Trophoblast cell (in vitro differentiated cells and primary cell): Measurements from ENCODE around the gene KRT7.
A peak's percentile ranks its signal among the peaks of the same experiment; 100 is the strongest.

Experiments used
- DNase-seq, 2 donors: peaks; one replicate each; pipeline ENCODE4 v3.0.0-alpha.2; 2016
- H2AFZ ChIP-seq: 2 replicates; pipeline ENCODE4 v1.6.1; 2013; ENCODE audit warnings: low read length, moderate library complexity, mild to moderate bottlenecking; ENCODE audit not compliant: insufficient read depth, poor library complexity
- H2AK5ac ChIP-seq: 2 replicates; pipeline ENCODE4 v1.6.1; 2013; ENCODE audit warnings: mild to moderate bottlenecking, low read length
- H2BK120ac ChIP-seq: 2 replicates; pipeline ENCODE4 v1.6.1; 2013; ENCODE audit warnings: low read length, mild to moderate bottlenecking, moderate library complexity; ENCODE audit not compliant: insufficient read depth, poor library complexity
- H2BK12ac ChIP-seq: 2 replicates; pipeline ENCODE4 v1.6.1; 2013; ENCODE audit warnings: mild to moderate bottlenecking, low read length, moderate library complexity
- H2BK5ac ChIP-seq: 2 replicates; pipeline ENCODE4 v1.6.1; 2013; ENCODE audit warnings: low read length, low read depth, moderate library complexity, mild to moderate bottlenecking; ENCODE audit not compliant: poor library complexity
- H3K14ac ChIP-seq: 2 replicates; pipeline ENCODE4 v1.6.1; 2013; ENCODE audit warnings: mild to moderate bottlenecking, low read length
- H3K18ac ChIP-seq: 2 replicates; pipeline ENCODE4 v1.6.1; 2013; ENCODE audit warnings: mild to moderate bottlenecking, low read length
- H3K23ac ChIP-seq: 2 replicates; pipeline ENCODE4 v1.6.1; 2013; ENCODE audit warnings: low read length
- H3K27ac ChIP-seq: 2 replicates; pipeline ENCODE4 v1.5.1; 2013; ENCODE audit warnings: low read depth, mild to moderate bottlenecking, inconsistent platforms, low read length, moderate library complexity
- H3K27me3 ChIP-seq: 2 replicates; pipeline ENCODE4 v1.6.1; 2013; ENCODE audit warnings: inconsistent platforms, mild to moderate bottlenecking, low read length, moderate library complexity; ENCODE audit not compliant: insufficient read depth
- H3K36me3 ChIP-seq, 2 experiments: 1 replicate in 1 of 2; 2 replicates in 1 of 2; pipeline ENCODE4 v1.6.1; 2013; ENCODE audit warnings: low read length in 2 of 2, mild to moderate bottlenecking in 2 of 2, moderate library complexity in 1 of 2; ENCODE audit not compliant: insufficient read depth in 2 of 2, control insufficient read depth in 1 of 2
- H3K4ac ChIP-seq: 2 replicates; pipeline ENCODE4 v1.6.1; 2013; ENCODE audit warnings: low read depth, mild to moderate bottlenecking, low read length, moderate library complexity
- H3K4me1 ChIP-seq, 2 experiments: 1 replicate in 1 of 2; 2 replicates in 1 of 2; pipeline ENCODE4 v1.6.1; 2013; ENCODE audit warnings: low read length in 2 of 2, mild to moderate bottlenecking in 2 of 2, moderate library complexity in 1 of 2; ENCODE audit not compliant: insufficient read depth in 2 of 2, control insufficient read depth in 1 of 2
- H3K4me2 ChIP-seq: 2 replicates; pipeline ENCODE4 v1.6.1; 2013; ENCODE audit warnings: inconsistent platforms, mild to moderate bottlenecking, low read length, moderate library complexity
- H3K4me3 ChIP-seq: 2 replicates; pipeline ENCODE4 v1.5.1; 2013; ENCODE audit warnings: mild to moderate bottlenecking, low read depth, low read length, inconsistent platforms
- H3K79me1 ChIP-seq: one replicate; pipeline ENCODE4 v1.6.1; 2013; ENCODE audit warnings: low read length
- H3K79me2 ChIP-seq: 2 replicates; pipeline ENCODE4 v1.6.1; 2013; ENCODE audit warnings: low read length, mild to moderate bottlenecking; ENCODE audit not compliant: control insufficient read depth, insufficient read depth, poor library complexity
- H3K9ac ChIP-seq: 2 replicates; pipeline ENCODE4 v1.6.1; 2013; ENCODE audit warnings: mild to moderate bottlenecking, low read length
- H3K9me3 ChIP-seq: 2 replicates; pipeline ENCODE4 v1.6.1; 2013; ENCODE audit warnings: low read depth, mild to moderate bottlenecking, control low read depth, inconsistent platforms, low read length; ENCODE audit not compliant: insufficient read depth
- H4K12ac ChIP-seq: 2 replicates; pipeline ENCODE4 v1.6.1; 2013; ENCODE audit warnings: low read depth, mild to moderate bottlenecking, low read length, moderate library complexity
- H4K8ac ChIP-seq: 2 replicates; pipeline ENCODE4 v1.6.1; 2013; ENCODE audit warnings: low read depth, mild to moderate bottlenecking, low read length, moderate library complexity
- H4K91ac ChIP-seq: one replicate; pipeline ENCODE4 v1.6.1; 2013; ENCODE audit warnings: low read depth, mild to moderate bottlenecking, low read length, moderate library complexity
- WGBS: extraction: QIAGEN DNeasy Blood & Tissue Kit; methylation state at CpG from one replicate; pipeline ENCODE4 v1.1.7; 2013; ENCODE audit warnings: missing lambda C conversion rate; ENCODE audit not compliant: insufficient read length, insufficient coverage; ENCODE audit errors: extremely low coverage; 5-methylcytosine and 5-hydroxymethylcytosine counted together

The KRT7 gene

GRCh38 chr12:52220477-52220876 lies 12.6 kb upstream of the KRT7 start:
- Histone ChIP-seq H4K8ac (no peak overlapping the region), H3K79me1 (peaks cover 11% of the 10 kb centered on the region), H3K4me2 (no peak overlapping the region), H3K9me3 (no peaks in the 10 kb centered on the region), H3K14ac (no peak overlapping the region), H3K4me1 (peaks cover 16 to 28% of the 10 kb centered on the region in 2 experiments), H4K12ac (no peak overlapping the region), H2BK120ac (no peak overlapping the region), H2AK5ac (no peak overlapping the region), H3K18ac (no peak overlapping the region), H3K23ac (no peak overlapping the region), H3K27me3 (no peaks in the 10 kb centered on the region), H2AFZ (no peak overlapping the region), H2BK5ac (no peak overlapping the region), H3K36me3 (no peaks in the 10 kb centered on the region), H3K9ac (no peak overlapping the region), H3K4ac (no peak overlapping the region), H3K27ac (no peak overlapping the region), H4K91ac (no peak overlapping the region), H3K79me2 (peaks cover 2% of the 10 kb centered on the region), H2BK12ac (no peak overlapping the region), H3K4me3 (no peak overlapping the region)
- no CpG with 5 or more reads among the region's 3 CpGs for WGBS
- DNase-seq, result no peak

- Histone ChIP-seq H4K8ac (no peak overlapping the region), H3K79me2 (peaks cover 3% of the 10 kb centered on the region), H3K79me1 (peaks cover 10% of the 10 kb centered on the region), H2BK5ac (no peak overlapping the region), H3K18ac (no peak overlapping the region), H3K4ac (no peak overlapping the region), H3K9me3 (no peaks in the 10 kb centered on the region), H2AK5ac (no peak overlapping the region), H3K9ac (no peak overlapping the region), H3K4me2 (no peak overlapping the region), H2AFZ (no peak overlapping the region), H3K4me1 (peaks cover 14 to 27% of the 10 kb centered on the region in 2 experiments), H3K27me3 (no peaks in the 10 kb centered on the region), H2BK12ac (no peak overlapping the region), H4K12ac (no peak overlapping the region), H3K23ac (no peak overlapping the region), H3K4me3 (no peak overlapping the region), H3K14ac (no peak overlapping the region), H2BK120ac (no peak overlapping the region), H3K27ac (no peak overlapping the region), H4K91ac (no peak overlapping the region), H3K36me3 (no peaks in the 10 kb centered on the region)
- DNase-seq, result peak in 1 of 2 donors; percentile 9
- no CpG with 5 or more reads among the region's 4 CpGs for WGBS
Observed at GRCh38 chr12:52221070-52221781, 11.8 kb upstream of the KRT7 start.

GRCh38 chr12:52221912-52222457 lies 11.1 kb upstream of the KRT7 start:
- no peaks in the 10 kb centered on the region for H3K9me3 ChIP-seq
- no peak overlapping the region for H3K9ac ChIP-seq
- no peak overlapping the region for H3K14ac ChIP-seq
- H3K4me3 ChIP-seq, result no peak overlapping the region
- H3K4ac ChIP-seq, result no peak overlapping the region
- no peak overlapping the region for H4K12ac ChIP-seq
- no peak overlapping the region for H3K27ac ChIP-seq
- H3K79me1 ChIP-seq, result peaks cover 10% of the 10 kb centered on the region
- no peak overlapping the region for H2BK120ac ChIP-seq
- H3K79me2 ChIP-seq, result peaks cover 2% of the 10 kb centered on the region
- no peak overlapping the region for H4K8ac ChIP-seq
- peak overlapping the region; percentile 50 for H2AK5ac ChIP-seq
- H3K36me3 ChIP-seq, result no peaks in the 10 kb centered on the region
- H3K23ac ChIP-seq, result no peak overlapping the region
- peak in 1 of 2 donors; percentile 53 for DNase-seq
- no peak overlapping the region for H2AFZ ChIP-seq
- H2BK5ac ChIP-seq, result no peak overlapping the region
- H3K18ac ChIP-seq, result no peak overlapping the region
- H3K4me2 ChIP-seq, result no peak overlapping the region
- peaks cover 11 to 21% of the 10 kb centered on the region in 2 experiments for H3K4me1 ChIP-seq
- no peaks in the 10 kb centered on the region for H3K27me3 ChIP-seq
- WGBS, result no CpG with 5 or more reads among the region's 8 CpGs
- peak overlapping the region; percentile 19 for H2BK12ac ChIP-seq
- H4K91ac ChIP-seq, result no peak overlapping the region

GRCh38 chr12:52222692-52223091 lies 10.4 kb upstream of the KRT7 start:
- Histone ChIP-seq H4K91ac (no peak overlapping the region), H3K14ac (no peak overlapping the region), H3K36me3 (no peaks in the 10 kb centered on the region), H2AK5ac (no peak overlapping the region), H3K9me3 (no peaks in the 10 kb centered on the region), H2AFZ (no peak overlapping the region), H3K79me1 (peaks cover 7% of the 10 kb centered on the region), H4K8ac (no peak overlapping the region), H2BK5ac (no peak overlapping the region), H3K4me1 (peaks cover 6 to 15% of the 10 kb centered on the region in 2 experiments), H3K4me2 (no peak overlapping the region), H3K27me3 (no peaks in the 10 kb centered on the region), H2BK120ac (no peak overlapping the region), H3K4ac (no peak overlapping the region), H3K23ac (no peak overlapping the region), H2BK12ac (peak overlapping the region; percentile 45), H3K9ac (no peak overlapping the region), H3K4me3 (no peak overlapping the region), H3K79me2 (peaks cover 2% of the 10 kb centered on the region), H3K18ac (no peak overlapping the region), H4K12ac (no peak overlapping the region), H3K27ac (no peak overlapping the region)
- WGBS, result no CpG with 5 or more reads among the region's 4 CpGs
- no peak for DNase-seq
